ENCODE results near the gene MYRIP.

DNA sequence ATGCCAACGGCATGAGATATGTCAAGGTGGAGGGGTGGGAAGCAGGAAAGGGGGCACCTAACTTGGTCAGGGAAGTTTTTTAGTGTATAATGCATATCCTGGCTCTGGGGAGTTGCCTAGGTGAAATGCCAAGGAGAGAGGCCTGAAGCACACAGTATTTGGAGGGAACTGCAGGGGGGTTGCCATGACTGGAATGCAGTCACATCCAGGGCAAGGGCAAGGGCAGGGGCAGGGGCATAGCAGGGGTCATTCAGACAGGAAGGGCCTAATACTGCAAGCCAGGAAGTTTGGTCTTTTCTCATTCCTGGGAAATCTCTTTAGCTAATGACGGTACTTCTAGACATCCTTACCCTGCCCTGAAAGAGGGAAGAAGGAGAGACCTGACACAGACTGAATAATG is 60.5 kb downstream of the MYRIP start:
- TF ChIP-seq, protein P1, sequence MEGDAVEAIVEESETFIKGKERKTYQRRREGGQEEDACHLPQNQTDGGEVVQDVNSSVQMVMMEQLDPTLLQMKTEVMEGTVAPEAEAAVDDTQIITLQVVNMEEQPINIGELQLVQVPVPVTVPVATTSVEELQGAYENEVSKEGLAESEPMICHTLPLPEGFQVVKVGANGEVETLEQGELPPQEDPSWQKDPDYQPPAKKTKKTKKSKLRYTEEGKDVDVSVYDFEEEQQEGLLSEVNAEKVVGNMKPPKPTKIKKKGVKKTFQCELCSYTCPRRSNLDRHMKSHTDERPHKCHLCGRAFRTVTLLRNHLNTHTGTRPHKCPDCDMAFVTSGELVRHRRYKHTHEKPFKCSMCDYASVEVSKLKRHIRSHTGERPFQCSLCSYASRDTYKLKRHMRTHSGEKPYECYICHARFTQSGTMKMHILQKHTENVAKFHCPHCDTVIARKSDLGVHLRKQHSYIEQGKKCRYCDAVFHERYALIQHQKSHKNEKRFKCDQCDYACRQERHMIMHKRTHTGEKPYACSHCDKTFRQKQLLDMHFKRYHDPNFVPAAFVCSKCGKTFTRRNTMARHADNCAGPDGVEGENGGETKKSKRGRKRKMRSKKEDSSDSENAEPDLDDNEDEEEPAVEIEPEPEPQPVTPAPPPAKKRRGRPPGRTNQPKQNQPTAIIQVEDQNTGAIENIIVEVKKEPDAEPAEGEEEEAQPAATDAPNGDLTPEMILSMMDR (IDR thresholded peaks at IDR 0.05; ENCODE audit: insufficient read depth, low read length, poor library complexity, severe bottlenecking) = no peak
- TF ChIP-seq EZH2phosphoT487 (conservative IDR thresholded peaks at IDR 0.05; ENCODE audit: low read length) = no peak

Data from SU-DHL-6 (cell line).